H9 (cell line): ENCODE data around the gene CLMN. TPM values are rescaled to one million over a fixed set of nuclear protein-coding genes. Genes with fewer than 3 reads are reported as not detected.

ENCODE experiments used
- DNase-seq: peaks from one replicate; pipeline ENCODE4 v3.0.0-alpha.2; 2017
- H2AFZ ChIP-seq: one replicate; pipeline ENCODE4 v1.6.1; 2013; ENCODE audit warnings: mild to moderate bottlenecking, low read length, control low read depth, moderate library complexity
- H2AK5ac ChIP-seq: 2 replicates; pipeline ENCODE4 v1.6.1; 2013; ENCODE audit warnings: low read length, control low read depth, mixed read lengths; ENCODE audit not compliant: insufficient read length
- H2BK120ac ChIP-seq: one replicate; pipeline ENCODE4 v1.6.1; 2013; ENCODE audit warnings: low read depth, mild to moderate bottlenecking, low read length, control low read depth, inconsistent platforms; ENCODE audit not compliant: poor library complexity, severe bottlenecking
- H2BK12ac ChIP-seq: 2 replicates; pipeline ENCODE4 v1.6.1; 2013; ENCODE audit warnings: low read length, control low read depth, mixed read lengths, low read depth; ENCODE audit not compliant: insufficient read length
- H2BK15ac ChIP-seq: 2 replicates; pipeline ENCODE4 v1.6.1; 2013; ENCODE audit warnings: low read depth, low read length, control low read depth
- H2BK20ac ChIP-seq: one replicate; pipeline ENCODE4 v1.6.1; 2013; ENCODE audit warnings: low read depth, mild to moderate bottlenecking, low read length, control low read depth, inconsistent platforms; ENCODE audit not compliant: poor library complexity, severe bottlenecking
- H2BK5ac ChIP-seq: 2 replicates; pipeline ENCODE4 v1.6.1; 2013; ENCODE audit warnings: low read length, control low read depth, mixed read lengths; ENCODE audit not compliant: insufficient read length
- H3K14ac ChIP-seq: 2 replicates; pipeline ENCODE4 v1.6.1; 2013; ENCODE audit warnings: low read length, control low read depth; ENCODE audit not compliant: insufficient read depth
- H3K18ac ChIP-seq: 2 replicates; pipeline ENCODE4 v1.6.1; 2013; ENCODE audit warnings: low read depth, mild to moderate bottlenecking, mixed read lengths, low read length, control low read depth; ENCODE audit not compliant: insufficient read length
- H3K23ac ChIP-seq: 2 replicates; pipeline ENCODE4 v1.6.1; 2013; ENCODE audit warnings: low read length, control low read depth, mixed read lengths, low read depth; ENCODE audit not compliant: insufficient read length
- H3K23me2 ChIP-seq: 2 replicates; pipeline ENCODE4 v1.6.1; 2013; ENCODE audit warnings: low read depth, mild to moderate bottlenecking, mixed read lengths, low read length, control low read depth; ENCODE audit not compliant: insufficient read length, poor library complexity, severe bottlenecking
- H3K27ac ChIP-seq: 2 replicates; pipeline ENCODE4 v1.5.1; 2013; ENCODE audit warnings: low read length, control low read depth, mixed read lengths, low read depth; ENCODE audit not compliant: insufficient read length
- H3K27me3 ChIP-seq: 2 replicates; pipeline ENCODE4 v1.6.1; 2013; ENCODE audit warnings: low read length, control low read depth, inconsistent platforms; ENCODE audit not compliant: insufficient read depth
- H3K4ac ChIP-seq: 2 replicates; pipeline ENCODE4 v1.6.1; 2013; ENCODE audit warnings: low read depth, mild to moderate bottlenecking, control low read depth, inconsistent platforms, low read length, moderate library complexity
- H3K4me1 ChIP-seq: 2 replicates; pipeline ENCODE4 v1.6.1; 2013; ENCODE audit warnings: low read length, control low read depth, inconsistent platforms; ENCODE audit not compliant: insufficient read depth
- H3K4me2 ChIP-seq: 2 replicates; pipeline ENCODE4 v1.6.1; 2013; ENCODE audit warnings: low read length, control low read depth, mixed read lengths; ENCODE audit not compliant: insufficient read length, insufficient read depth
- H3K56ac ChIP-seq: 2 replicates; pipeline ENCODE4 v1.6.1; 2013; ENCODE audit warnings: low read depth, mild to moderate bottlenecking, mixed read lengths, low read length, control low read depth; ENCODE audit not compliant: insufficient read length
- H3K79me1 ChIP-seq: 2 replicates; pipeline ENCODE4 v1.6.1; 2013; ENCODE audit warnings: low read depth, mild to moderate bottlenecking, moderate library complexity, low read length, control low read depth, inconsistent platforms; ENCODE audit not compliant: insufficient read depth, poor library complexity, severe bottlenecking
- H3K79me2 ChIP-seq: 2 replicates; pipeline ENCODE4 v1.6.1; 2013; ENCODE audit warnings: low read length, control low read depth, inconsistent platforms; ENCODE audit not compliant: insufficient read depth
- H3K9ac ChIP-seq: 2 replicates; pipeline ENCODE4 v1.6.1; 2013; ENCODE audit warnings: low read length, control low read depth, mixed read lengths; ENCODE audit not compliant: insufficient read length; ENCODE audit errors: extremely low read depth
- H3K9me3 ChIP-seq: one replicate; pipeline ENCODE4 v1.6.1; 2013; ENCODE audit warnings: low read depth, low read length, inconsistent platforms; ENCODE audit not compliant: control insufficient read depth
- H3T11ph ChIP-seq: one replicate; pipeline ENCODE4 v1.6.1; 2013; ENCODE audit warnings: mild to moderate bottlenecking, low read length, control low read depth, inconsistent platforms
- H4K20me1 ChIP-seq: one replicate; pipeline ENCODE4 v1.6.1; 2013; ENCODE audit not compliant: control insufficient read depth, insufficient read length, insufficient read depth
- H4K5ac ChIP-seq: 2 replicates; pipeline ENCODE4 v1.6.1; 2013; ENCODE audit warnings: low read depth, mild to moderate bottlenecking, mixed read lengths, low read length, control low read depth; ENCODE audit not compliant: insufficient read length
- H4K8ac ChIP-seq: replicated peaks from 2 replicates; pipeline ENCODE4 v1.6.1; 2013; ENCODE audit warnings: low read length, control low read depth, mixed read lengths, low read depth; ENCODE audit not compliant: insufficient read length
- H4K91ac ChIP-seq: 2 replicates; pipeline ENCODE4 v1.6.1; 2013; ENCODE audit warnings: low read depth, mild to moderate bottlenecking, moderate library complexity, mixed read lengths, low read length, control low read depth; ENCODE audit not compliant: insufficient read length
- H3K27ac Mint-ChIP-seq, 3 experiments: 2 replicates in 2 of 3; 3 replicates in 1 of 3; pipeline ENCODE4 v1.8.0; 2020 to 2021; ENCODE audit warnings: mixed read lengths in 3 of 3, mild to moderate bottlenecking in 1 of 3, moderate library complexity in 1 of 3
- H3K27me3 Mint-ChIP-seq: 2 replicates; pipeline ENCODE4 v1.8.0; 2021; ENCODE audit warnings: low read depth, mild to moderate bottlenecking, moderate library complexity, mixed read lengths
- H3K36me3 Mint-ChIP-seq, 3 experiments: 2 replicates in 2 of 3; 3 replicates in 1 of 3; pipeline ENCODE4 v1.8.0; 2020 to 2021; ENCODE audit warnings: low read depth in 3 of 3, mixed read lengths in 3 of 3; ENCODE audit not compliant: insufficient read depth in 1 of 3
- H3K4me1 Mint-ChIP-seq, 2 experiments: 2 replicates each; pipeline ENCODE4 v1.8.0; 2020; ENCODE audit warnings: mixed read lengths in 2 of 2
- H3K4me3 Mint-ChIP-seq, 2 experiments: 2 replicates in 1 of 2; 3 replicates in 1 of 2; pipeline ENCODE4 v1.8.0; 2020 to 2021; ENCODE audit warnings: mild to moderate bottlenecking in 2 of 2, mixed read lengths in 2 of 2, moderate library complexity in 1 of 2
- H3K9me3 Mint-ChIP-seq, 2 experiments: 2 replicates in 1 of 2; 3 replicates in 1 of 2; pipeline ENCODE4 v1.8.0; 2020; ENCODE audit warnings: mild to moderate bottlenecking in 2 of 2, mixed read lengths in 2 of 2, moderate library complexity in 1 of 2
- total RNA-seq: library from RNA; stranded (reverse); gene quantifications from 2 replicates; pipeline ENCODE4 v1.2.1, GENCODE V29; 2021
- TF ChIP-seq, protein P1 (sequence below): fragments of 200-600 bp; sonication (generic); conservative IDR thresholded peaks from 3 replicates; pipeline ENCODE4 v1.8.0; 2021; ENCODE audit warnings: antibody characterized with exemption, mild to moderate bottlenecking

The CLMN gene
- total RNA-seq, 1 experiment from 2014 or later, result 7.6 TPM

DNA sequence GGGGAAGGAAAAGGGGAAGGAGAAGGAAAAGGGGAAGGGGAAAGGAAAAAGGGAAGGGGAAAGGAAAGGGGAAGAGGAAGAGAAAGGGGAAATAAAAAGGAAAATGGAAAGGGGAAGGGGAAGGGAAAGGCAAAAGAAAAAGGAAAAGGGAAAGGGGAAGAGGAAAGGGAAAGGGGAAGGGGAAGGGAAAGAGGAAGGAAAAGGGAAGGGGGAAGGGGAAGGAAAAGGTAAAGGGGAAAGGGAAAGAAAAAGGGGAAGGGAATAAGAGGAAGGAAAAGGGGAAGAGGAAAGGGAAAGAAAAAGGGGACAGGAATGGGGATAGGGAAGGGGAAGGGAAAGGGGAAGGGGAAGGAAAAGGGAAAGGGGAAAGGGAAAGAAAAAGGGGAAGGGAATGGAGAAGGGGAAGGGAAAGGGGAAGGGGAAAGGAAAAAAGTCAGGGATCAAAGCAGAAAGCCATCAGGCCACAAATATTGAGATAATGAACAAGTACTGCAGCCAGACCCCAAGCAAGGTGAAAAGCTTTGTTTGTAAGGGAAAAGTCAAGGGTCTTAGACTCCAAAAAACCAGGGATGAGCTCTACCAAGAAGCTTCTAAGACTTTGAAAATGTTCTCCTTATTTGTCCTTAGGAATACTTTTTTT, 182.4 kb downstream of the CLMN start:
- peaks cover 57 to 69% of the 10 kb centered on the region in 2 experiments for H3K4me1 Mint-ChIP-seq
- Histone ChIP-seq H3T11ph (no peak overlapping the region), H2BK12ac (no peak overlapping the region), H2BK120ac (no peak overlapping the region), H4K91ac (no peak overlapping the region), H4K20me1 (no peaks in the 10 kb centered on the region), H3K23ac (no peak overlapping the region), H3K79me1 (peaks cover 3% of the 10 kb centered on the region), H3K18ac (no peak overlapping the region), H2AK5ac (no peak overlapping the region), H3K27me3 (no peaks in the 10 kb centered on the region), H3K4ac (no peak overlapping the region), H3K9me3 (no peaks in the 10 kb centered on the region), H3K27ac (no peak overlapping the region), H3K79me2 (peaks cover 5% of the 10 kb centered on the region; the same call in 1 of the 2 replicates), H4K8ac (no peak overlapping the region), H2BK15ac (no peak overlapping the region), H3K14ac (no peak overlapping the region), H2BK5ac (no peak overlapping the region), H3K9ac (no peak overlapping the region), H2BK20ac (no peak overlapping the region), H3K56ac (no peak overlapping the region), H4K5ac (no peak overlapping the region), H3K4me1 (peaks cover 2% of the 10 kb centered on the region; the same call in 1 of the 2 replicates), H2AFZ (no peak overlapping the region), H3K4me2 (no peak overlapping the region), H3K23me2 (no peaks in the 10 kb centered on the region)
- H3K9me3 Mint-ChIP-seq, result no peaks in the 10 kb centered on the region
- no peaks in the 10 kb centered on the region for H3K27me3 Mint-ChIP-seq
- no peak for DNase-seq
- peak overlapping the region; percentile 92 to 95 (median 95); a peak in 3 of 7 replicates for H3K27ac Mint-ChIP-seq
- H3K4me3 Mint-ChIP-seq, result no peak overlapping the region
- TF ChIP-seq, protein P1, sequence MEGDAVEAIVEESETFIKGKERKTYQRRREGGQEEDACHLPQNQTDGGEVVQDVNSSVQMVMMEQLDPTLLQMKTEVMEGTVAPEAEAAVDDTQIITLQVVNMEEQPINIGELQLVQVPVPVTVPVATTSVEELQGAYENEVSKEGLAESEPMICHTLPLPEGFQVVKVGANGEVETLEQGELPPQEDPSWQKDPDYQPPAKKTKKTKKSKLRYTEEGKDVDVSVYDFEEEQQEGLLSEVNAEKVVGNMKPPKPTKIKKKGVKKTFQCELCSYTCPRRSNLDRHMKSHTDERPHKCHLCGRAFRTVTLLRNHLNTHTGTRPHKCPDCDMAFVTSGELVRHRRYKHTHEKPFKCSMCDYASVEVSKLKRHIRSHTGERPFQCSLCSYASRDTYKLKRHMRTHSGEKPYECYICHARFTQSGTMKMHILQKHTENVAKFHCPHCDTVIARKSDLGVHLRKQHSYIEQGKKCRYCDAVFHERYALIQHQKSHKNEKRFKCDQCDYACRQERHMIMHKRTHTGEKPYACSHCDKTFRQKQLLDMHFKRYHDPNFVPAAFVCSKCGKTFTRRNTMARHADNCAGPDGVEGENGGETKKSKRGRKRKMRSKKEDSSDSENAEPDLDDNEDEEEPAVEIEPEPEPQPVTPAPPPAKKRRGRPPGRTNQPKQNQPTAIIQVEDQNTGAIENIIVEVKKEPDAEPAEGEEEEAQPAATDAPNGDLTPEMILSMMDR, result no peak
- peaks cover 1 to 12% (median 11%) of the 10 kb centered on the region in 3 experiments; a peak in 5 of 7 replicates for H3K36me3 Mint-ChIP-seq
